ENCODE results near the gene GNAQ. TPM values are rescaled to one million over a fixed set of nuclear protein-coding genes. Genes with fewer than 3 reads are reported as not detected.

GNAQ gene
- total and polyA plus RNA-seq, 2 of the 13 experiments (the other 11 are each of a cell fraction or from before 2014, with no cell fraction given), result 16.5 to 17.7 TPM

DNA sequence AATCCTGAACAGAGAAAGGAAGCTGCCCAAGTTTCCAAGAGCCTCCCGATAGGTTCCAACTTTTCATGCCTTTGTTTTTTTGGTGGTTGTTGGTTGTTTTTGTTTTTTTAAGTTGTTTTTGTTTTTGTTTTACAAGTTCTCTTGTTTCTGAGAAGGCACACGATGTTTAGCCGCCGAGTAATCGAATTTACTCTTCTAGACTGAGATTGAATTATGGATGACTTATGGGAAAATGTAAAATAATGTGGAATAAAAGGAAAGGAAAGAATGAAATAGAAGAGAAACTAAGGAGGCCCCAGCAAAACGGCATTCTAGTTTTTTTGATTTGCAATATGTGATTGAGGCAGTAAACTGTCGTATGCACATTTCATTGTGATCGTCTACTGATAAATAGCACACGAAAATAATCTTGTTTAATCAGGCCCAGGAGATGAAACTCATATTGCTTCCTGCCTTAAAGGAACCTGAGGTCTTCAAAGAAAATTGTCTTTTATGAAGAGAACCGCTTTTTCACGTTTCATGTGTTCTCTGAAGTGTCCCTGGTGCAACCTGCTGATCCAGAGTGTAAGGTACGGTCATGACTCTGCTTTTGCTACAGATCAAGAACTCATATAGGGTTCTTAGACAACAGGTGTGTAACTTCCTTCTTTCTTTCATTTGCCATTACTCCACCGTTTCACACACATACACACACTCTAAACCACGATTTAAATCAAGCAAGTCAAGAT is 1.3 kb upstream of the GNAQ start:
- Histone ChIP-seq H3K27ac (ENCODE audit: extremely low read length, insufficient read depth, low read length) (peak overlapping the region; percentile 78), H3K4me1 (ENCODE audit: insufficient read depth, low read length) (peaks cover 42% of the 10 kb centered on the region), H4K20me1 (ENCODE audit: insufficient read depth, low read length) (0 out of 2 replicates have a peak, but pooled peaks cover 5% of the 10 kb centered on the region), H3K4me3 (replicated peaks in 1 of 3; ENCODE audit: insufficient read depth in 1 of 3, low read depth in 2 of 3, low read length in 3 of 3) (peak overlapping the region; percentile 87 to 93 (median 89)), H3K9me3 (ENCODE audit: low read length) (no peaks in the 10 kb centered on the region), H3K27me3 (ENCODE audit: control insufficient read depth in 1 of 2, insufficient read depth in 2 of 2, low read length in 2 of 2) (no peaks in the 10 kb centered on the region), H3K9ac (ENCODE audit: insufficient read depth, low read depth, low read length) (peak overlapping the region; percentile 81), H3K4me2 (ENCODE audit: low read depth, low read length) (peak overlapping the region; percentile 82), H3K79me2 (ENCODE audit: insufficient read depth, low read length) (peaks cover 32% of the 10 kb centered on the region), H2AFZ (ENCODE audit: low read length) (peak overlapping the region; percentile 81), H3K36me3 (replicated peaks in 1 of 2; ENCODE audit: control insufficient read depth in 1 of 2, insufficient read depth in 2 of 2, low read length in 2 of 2) (no peaks in the 10 kb centered on the region)
- TF ChIP-seq GATA4 (IDR thresholded peaks at IDR 0.05; ENCODE audit: borderline replicate concordance, low read depth) (no peak), ZNF672 (CRISPR knock-in tag; IDR thresholded peaks at IDR 0.05) (no peak), ZNF264 (CRISPR knock-in tag; IDR thresholded peaks at IDR 0.05) (0 out of 2 replicates have a peak, but pooled peaks have one; percentile 24), GRHL1 (CRISPR knock-in tag; conservative IDR thresholded peaks at IDR 0.05) (no peak)
- TF ChIP-seq, protein P1, sequence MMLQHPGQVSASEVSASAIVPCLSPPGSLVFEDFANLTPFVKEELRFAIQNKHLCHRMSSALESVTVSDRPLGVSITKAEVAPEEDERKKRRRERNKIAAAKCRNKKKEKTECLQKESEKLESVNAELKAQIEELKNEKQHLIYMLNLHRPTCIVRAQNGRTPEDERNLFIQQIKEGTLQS (CRISPR knock-in tag; IDR thresholded peaks at IDR 0.05), result no peak
- POLR2A ChIA-PET, result interaction anchor here (0.6 to 1.1 kb wide), 6 partner anchors 10 to 1638 kb away, joined by 3 to 6 read pairs (median 3); no protein-coding TSS in a partner anchor
- no peak for ATAC-seq
- peak; percentile 39 for FAIRE-seq
- WGBS (ENCODE audit: low lambda C conversion rate), result 7% methylated on average over 14 of the region's 14 CpGs
- intact Hi-C loops (cut with micrococcal nuclease; ENCODE audit: unreplicated experiment), result loop anchor here (5.0 to 10.0 kb wide), 2 partner anchors 262 to 281 kb away; partner anchors contain the start of gene PSAT1
- CTCF ChIA-PET (ENCODE audit: low intra/inter-chr PET ratio, low total read pairs), result no interaction called here
- no peak for DNase-seq (ENCODE audit: low spot score)
- in situ Hi-C loops (cut with HindIII; ENCODE audit: extremely low pct_ligation_motif_present, low pct_unique_long_range_greater_than_20kb), result loop anchor here (5.0 to 10.0 kb wide), 2 partner anchors 46 to 182 kb away; no protein-coding TSS in a partner anchor
- BruUV-seq (replicated peaks), result TSS peak; percentile 90

Measured in HepG2 (cell line).